GM13976 (cell line): ENCODE data around the gene HENMT1.
"Not testable (repeated sequence)": the region's sequence is repeated elsewhere in the genome, so short reads cannot be mapped to it uniquely, and the experiment has no call there.

Source experiments
- DNase-seq: peaks from one replicate; pipeline ENCODE4 v3.0.0; 2012; ENCODE audit warnings: low spot score
- CTCF ChIP-seq: IDR thresholded peaks from 2 replicates; pipeline ENCODE4 v1.5.1; 2012; ENCODE audit warnings: borderline replicate concordance, mild to moderate bottlenecking; ENCODE audit not compliant: insufficient read depth; ENCODE audit errors: extremely low read depth, missing control alignments, control extremely low read depth
- in situ Hi-C: fragments of 300-500 bp; cut with MboI; formaldehyde crosslinking; loops from one replicate; pipeline ENCODE4 v1.12.0; 2022; ENCODE audit warnings: low sequenced_read_pairs, mixed read lengths, inconsistent platforms; ENCODE audit not compliant: unreplicated experiment

Gene HENMT1

GRCh38 chr1:108661030-108661609 lies at the start of gene HENMT1:
Gene HENMT1 (minus strand): TSS chr1:108661093. CDS start chr1:108659884, 1,209 bp downstream.
- no peak for TF ChIP-seq CTCF
- peak; percentile 83 for DNase-seq
- in situ Hi-C loops = no loop called here

- peak; percentile 24 for DNase-seq
- TF ChIP-seq CTCF = peak; percentile 15
- in situ Hi-C loops = no loop called here
Observed at GRCh38 chr1:108708691-108709660, 48.1 kb upstream of the HENMT1 start.

- in situ Hi-C loops = no loop called here
- TF ChIP-seq CTCF = no peak
- DNase-seq = no peak
Observed at GRCh38 chr1:108706643-108707042, 45.8 kb upstream of the HENMT1 start.

- no peak for TF ChIP-seq CTCF
- DNase-seq = no peak
- in situ Hi-C loops = no loop called here
Observed at GRCh38 chr1:108704496-108704895, 43.6 kb upstream of the HENMT1 start.

GRCh38 chr1:108703939-108704338 lies 43.0 kb upstream of the HENMT1 start:
- TF ChIP-seq CTCF = no peak
- DNase-seq = no peak

GRCh38 chr1:108702109-108702508 lies 41.2 kb upstream of the HENMT1 start:
- in situ Hi-C loops, DNase-seq: not testable (repeated sequence)

More at GRCh38 chr1:108703939-108704338, 43.0 kb upstream of the HENMT1 start:
- in situ Hi-C loops = no loop called here
